CD4-positive, alpha-beta memory T cell (primary cell): ENCODE results near the gene SLC17A8. TPM values are rescaled to one million over a fixed set of nuclear protein-coding genes. Genes with fewer than 3 reads are reported as not detected.

ENCODE experiments used
- CTCF ChIA-PET: fragments of 350-600 bp; sonication (Branson Sonifier 250); formaldehyde crosslinking; loops from one replicate; lab custom pipeline; 2021; ENCODE audit warnings: inconsistent platforms; ENCODE audit not compliant: partially characterized antibody; lab: Charles Lee
- POLR2A ChIA-PET: fragments of 350-600 bp; sonication (Branson Sonifier 250); formaldehyde crosslinking; loops from one replicate; lab custom pipeline; 2021; ENCODE audit not compliant: partially characterized antibody; lab: Charles Lee
- DNase-seq, 5 donors: peaks; one replicate each; pipeline versions ENCODE4 v3.0.0 to v3.0.0-alpha.2; 2020 to 2022; ENCODE audit warnings: mixed read lengths in 1 of 5
- H3K27ac ChIP-seq: one replicate; pipeline ENCODE4 v1.7.0; 2013; ENCODE audit warnings: low read depth, low read length
- H3K27me3 ChIP-seq: 2 replicates; pipeline ENCODE4 v1.7.0; 2013; ENCODE audit warnings: mild to moderate bottlenecking, low read length, moderate library complexity; ENCODE audit not compliant: insufficient read depth
- H3K36me3 ChIP-seq: 2 replicates; pipeline ENCODE4 v1.7.0; 2013; ENCODE audit warnings: mild to moderate bottlenecking, low read length, moderate library complexity; ENCODE audit not compliant: insufficient read depth
- H3K4me1 ChIP-seq: 2 replicates; pipeline ENCODE4 v1.7.0; 2013; ENCODE audit warnings: mild to moderate bottlenecking, low read length, moderate library complexity; ENCODE audit not compliant: insufficient read depth
- H3K4me3 ChIP-seq, 2 donors: one replicate each; pipeline ENCODE4 v1.7.0; 2013; ENCODE audit warnings: low read length in 2 of 2, mild to moderate bottlenecking in 1 of 2
- H3K9me3 ChIP-seq, 2 donors: one replicate each; pipeline ENCODE4 v1.7.0; 2013; ENCODE audit warnings: low read length in 2 of 2, control low read depth in 1 of 2; ENCODE audit not compliant: control insufficient read depth in 1 of 2
- H3K27ac Mint-ChIP-seq, 7 donors: one replicate each; pipeline ENCODE4 v1.8.0; 2020 to 2021; ENCODE audit warnings: mixed read lengths in 7 of 7, mild to moderate bottlenecking in 6 of 7, inconsistent platforms in 3 of 7, moderate library complexity in 3 of 7
- H3K27me3 Mint-ChIP-seq, 2 donors: one replicate each; pipeline ENCODE4 v1.8.0; 2020 to 2021; ENCODE audit warnings: mixed read lengths in 2 of 2
- H3K36me3 Mint-ChIP-seq, 2 donors: one replicate each; pipeline ENCODE4 v1.8.0; 2020 to 2021; ENCODE audit warnings: mixed read lengths in 2 of 2, inconsistent platforms in 1 of 2, mild to moderate bottlenecking in 1 of 2
- H3K4me1 Mint-ChIP-seq, 4 donors: one replicate each; pipeline ENCODE4 v1.8.0; 2020 to 2021; ENCODE audit warnings: mixed read lengths in 4 of 4, mild to moderate bottlenecking in 1 of 4
- H3K4me3 Mint-ChIP-seq, 8 donors: one replicate each; pipeline ENCODE4 v1.8.0; 2020 to 2021; ENCODE audit warnings: mixed read lengths in 8 of 8, mild to moderate bottlenecking in 7 of 8, moderate library complexity in 6 of 8, inconsistent platforms in 3 of 8
- H3K9me3 Mint-ChIP-seq, 8 donors: one replicate each; pipeline ENCODE4 v1.8.0; 2020 to 2021; ENCODE audit warnings: mixed read lengths in 8 of 8, mild to moderate bottlenecking in 5 of 8, inconsistent platforms in 3 of 8, moderate library complexity in 1 of 8
- intact Hi-C: fragments of 100-400 bp; cut with micrococcal nuclease; formaldehyde crosslinking; loops from one replicate; pipeline ENCODE4 v1.15.1; 2023
- polyA plus RNA-seq, 2 donors: library from polyadenylated mRNA; unstranded; fragments of 300-500 nt; fragmentation: Illumina TruSeq; gene quantifications; one replicate each; pipeline ENCODE4 v1.2.3, GENCODE V29; 2021
- total RNA-seq, 2 experiments: library from RNA; stranded (reverse); gene quantifications; one replicate each; pipeline ENCODE4 v1.2.3, GENCODE V29; 2021

SLC17A8 gene
- total and polyA plus RNA-seq, 4 experiments from 2014 or later: not detected

- no peak overlapping the region for H3K4me3 ChIP-seq
- H3K36me3 Mint-ChIP-seq: no peaks in the 10 kb centered on the region
- H3K27me3 ChIP-seq: no peaks in the 10 kb centered on the region
- no peaks in the 10 kb centered on the region for H3K36me3 ChIP-seq
- no peaks in the 10 kb centered on the region for H3K9me3 ChIP-seq
- no peaks in the 10 kb centered on the region for H3K4me1 ChIP-seq
- no peaks in the 10 kb centered on the region for H3K4me1 Mint-ChIP-seq
- H3K9me3 Mint-ChIP-seq: no peaks in the 10 kb centered on the region
- POLR2A ChIA-PET: no interaction called here
- CTCF ChIA-PET: no interaction called here
- no peak for DNase-seq
- H3K27me3 Mint-ChIP-seq: peaks cover 0 to 5% of the 10 kb centered on the region in 2 donors
- H3K27ac Mint-ChIP-seq: no peak overlapping the region
- intact Hi-C loops: no loop called here
- H3K4me3 Mint-ChIP-seq: no peak overlapping the region
- H3K27ac ChIP-seq: no peak overlapping the region
These were observed 106.8 kb downstream of the SLC17A8 start for GRCh38 chr12:100463661-100464060.

- no peak overlapping the region for H3K27ac Mint-ChIP-seq
- no peaks in the 10 kb centered on the region for H3K9me3 ChIP-seq
- no peak overlapping the region for H3K4me3 ChIP-seq
- CTCF ChIA-PET: no interaction called here
- no peaks in the 10 kb centered on the region for H3K36me3 Mint-ChIP-seq
- H3K4me3 Mint-ChIP-seq: no peak overlapping the region
- no peak for DNase-seq
- H3K9me3 Mint-ChIP-seq: no peaks in the 10 kb centered on the region
- intact Hi-C loops: no loop called here
- POLR2A ChIA-PET: no interaction called here
- no peaks in the 10 kb centered on the region for H3K4me1 Mint-ChIP-seq
- H3K36me3 ChIP-seq: no peaks in the 10 kb centered on the region
- no peaks in the 10 kb centered on the region for H3K27me3 ChIP-seq
- H3K27ac ChIP-seq: no peak overlapping the region
- H3K27me3 Mint-ChIP-seq: peaks cover 0 to 5% of the 10 kb centered on the region in 2 donors
- H3K4me1 ChIP-seq: no peaks in the 10 kb centered on the region
These were observed 107.7 kb downstream of the SLC17A8 start for GRCh38 chr12:100464529-100464928.

GRCh38 chr12:100468126-100468525, 111.3 kb downstream of the SLC17A8 start:
- Histone ChIP-seq H3K27ac (no peak overlapping the region), H3K4me1 (no peaks in the 10 kb centered on the region), H3K4me3 (no peak overlapping the region), H3K36me3 (no peaks in the 10 kb centered on the region), H3K9me3 (no peaks in the 10 kb centered on the region), H3K27me3 (no peaks in the 10 kb centered on the region)
- peaks cover 0 to 2% (median 0%) of the 10 kb centered on the region in 8 donors for H3K9me3 Mint-ChIP-seq
- H3K27ac Mint-ChIP-seq: no peak overlapping the region
- H3K36me3 Mint-ChIP-seq: no peaks in the 10 kb centered on the region
- no peak overlapping the region for H3K4me3 Mint-ChIP-seq
- intact Hi-C loops: no loop called here
- ChIA-PET POLR2A (no interaction called here), CTCF (no interaction called here)
- DNase-seq: no peak
- H3K27me3 Mint-ChIP-seq: peaks cover 4 to 7% of the 10 kb centered on the region in 2 donors
- H3K4me1 Mint-ChIP-seq: no peaks in the 10 kb centered on the region

Other genes starting within 250 kb of the SLC17A8 start
- gene BLTP3B, start 214.2 kb upstream of the SLC17A8 start, total RNA-seq: 10 to 100 TPM; 16.2 to 16.8 TPM
- 10 to 100 TPM; 11.0 to 14.8 TPM for gene BLTP3B, start 214.2 kb upstream of the SLC17A8 start, polyA plus RNA-seq
- gene ACTR6, start 156.3 kb upstream of the SLC17A8 start, total RNA-seq: 10 to 100 TPM; 45.6 to 51.0 TPM
- gene ACTR6, start 156.3 kb upstream of the SLC17A8 start, polyA plus RNA-seq: 10 to 100 TPM; 37.5 to 64.2 TPM
- 1 to 10 TPM in 1 of 2 experiments, under 1 TPM in 1; 0.38 to 1.4 TPM for gene DEPDC4, start 90.0 kb upstream of the SLC17A8 start, total RNA-seq
- gene DEPDC4, start 90.0 kb upstream of the SLC17A8 start, polyA plus RNA-seq: under 1 TPM in 1 of 2 donors, not detected in 1; 0.95 TPM
- gene SCYL2, start 89.9 kb upstream of the SLC17A8 start, total RNA-seq: 10 to 100 TPM; 47.8 to 52.5 TPM
- gene SCYL2, start 89.9 kb upstream of the SLC17A8 start, polyA plus RNA-seq: 10 to 100 TPM; 19.2 to 19.4 TPM
- not detected for gene NR1H4, start 116.8 kb downstream of the SLC17A8 start, total RNA-seq
- gene NR1H4, start 116.8 kb downstream of the SLC17A8 start, polyA plus RNA-seq: not detected
- under 1 TPM; 0.55 to 0.64 TPM for gene GAS2L3, start 216.6 kb downstream of the SLC17A8 start, total RNA-seq
- not detected for gene GAS2L3, start 216.6 kb downstream of the SLC17A8 start, polyA plus RNA-seq